GM18520 (cell line): ENCODE measurements around the gene XAGE3.
"Not testable (repeated sequence)": the region's sequence is repeated elsewhere in the genome, so short reads cannot be mapped to it uniquely, and the experiment has no call there.

Source experiments
- ATAC-seq: cut with Tn5 transposase; IDR thresholded peaks from one replicate; pipeline ENCODE4 v1.9.1; 2021; ENCODE audit not compliant: unreplicated experiment

The XAGE3 gene

GRCh38 chrX:52843619-52844018, 24.3 kb downstream of the XAGE3 start:
- ATAC-seq = not testable (repeated sequence)

- no peak for ATAC-seq
Measured at GRCh38 chrX:52839137-52839536, 28.7 kb downstream of the XAGE3 start.

- no peak for ATAC-seq
Measured at GRCh38 chrX:52830551-52830950, 37.3 kb downstream of the XAGE3 start.

DNA sequence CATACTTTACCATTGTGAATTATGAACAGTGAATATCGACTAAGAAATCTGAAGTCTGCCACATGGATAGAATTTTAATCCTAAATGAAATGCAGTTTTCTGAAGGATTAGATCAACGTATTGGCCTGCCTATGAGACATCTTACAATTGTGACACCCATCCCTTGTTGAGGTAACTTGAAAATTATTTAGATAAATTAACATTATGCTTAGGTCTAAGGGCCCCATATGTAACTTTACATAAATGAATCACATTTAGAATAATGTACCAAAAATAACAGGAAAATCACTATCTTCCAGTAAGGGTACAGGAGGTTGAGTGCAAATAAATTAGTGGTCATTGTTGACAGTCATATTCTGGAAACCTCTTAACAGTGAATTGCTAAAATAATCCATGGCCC, 43.3 kb downstream of the XAGE3 start:
- no peak for ATAC-seq

- no peak for ATAC-seq
Measured at GRCh38 chrX:52821079-52821760, 46.7 kb downstream of the XAGE3 start.

DNA sequence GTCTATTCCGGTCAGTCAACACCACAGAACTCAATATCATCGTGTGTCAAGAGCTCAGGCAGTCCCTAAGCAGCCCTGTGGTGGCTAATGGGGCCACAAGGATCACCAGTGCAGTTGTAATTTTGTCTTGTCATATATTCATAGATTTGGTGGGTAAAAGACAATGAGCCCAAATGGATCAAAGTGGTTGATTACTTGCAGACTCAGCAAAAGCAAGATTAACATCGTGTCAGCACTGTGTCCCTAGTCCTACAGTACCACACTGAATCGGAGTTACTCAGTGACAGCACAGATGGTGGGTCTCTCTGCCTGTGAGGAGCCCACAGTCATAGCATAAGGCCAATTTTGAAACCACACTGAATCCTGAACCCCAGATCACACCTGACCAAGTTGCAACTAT, 48.1 kb downstream of the XAGE3 start:
- no peak for ATAC-seq
